ENCODE data around the gene MPDZ.

Gene MPDZ

DNA sequence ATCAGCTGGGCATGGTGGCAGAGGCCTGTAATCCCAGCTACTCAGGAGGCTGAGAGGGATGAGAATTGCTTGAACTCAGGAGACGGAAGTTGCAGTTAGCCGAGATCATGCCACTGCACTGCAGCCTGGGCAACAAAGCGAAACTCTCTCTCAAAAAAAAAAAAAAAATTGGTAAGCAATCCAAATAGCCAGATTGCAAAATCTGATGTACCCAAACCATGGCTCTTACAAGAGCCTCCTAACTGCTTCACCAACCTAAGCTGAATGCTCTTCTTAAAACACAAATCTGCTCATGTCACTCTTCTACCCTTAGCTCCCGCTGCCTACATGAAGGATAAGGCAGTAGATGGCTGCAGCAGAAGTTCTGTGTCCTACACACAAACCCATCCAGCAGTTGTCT, 105.9 kb downstream of the MPDZ start:
- Histone ChIP-seq H3K27me3 (ENCODE audit: insufficient read depth, poor library complexity, severe bottlenecking) (no peaks in the 10 kb centered on the region), H3K4me3 (replicated peaks; ENCODE audit: insufficient read depth, low read length) (no peak overlapping the region), H3K27ac (replicated peaks) (no peak overlapping the region)
- no peak for DNase-seq (ENCODE audit: low read depth in 1 of 2, low spot score in 1 of 2)
- TF ChIP-seq GABPA (IDR thresholded peaks at IDR 0.05; ENCODE audit: low read depth), result no peak
- TF ChIP-seq, protein P1, sequence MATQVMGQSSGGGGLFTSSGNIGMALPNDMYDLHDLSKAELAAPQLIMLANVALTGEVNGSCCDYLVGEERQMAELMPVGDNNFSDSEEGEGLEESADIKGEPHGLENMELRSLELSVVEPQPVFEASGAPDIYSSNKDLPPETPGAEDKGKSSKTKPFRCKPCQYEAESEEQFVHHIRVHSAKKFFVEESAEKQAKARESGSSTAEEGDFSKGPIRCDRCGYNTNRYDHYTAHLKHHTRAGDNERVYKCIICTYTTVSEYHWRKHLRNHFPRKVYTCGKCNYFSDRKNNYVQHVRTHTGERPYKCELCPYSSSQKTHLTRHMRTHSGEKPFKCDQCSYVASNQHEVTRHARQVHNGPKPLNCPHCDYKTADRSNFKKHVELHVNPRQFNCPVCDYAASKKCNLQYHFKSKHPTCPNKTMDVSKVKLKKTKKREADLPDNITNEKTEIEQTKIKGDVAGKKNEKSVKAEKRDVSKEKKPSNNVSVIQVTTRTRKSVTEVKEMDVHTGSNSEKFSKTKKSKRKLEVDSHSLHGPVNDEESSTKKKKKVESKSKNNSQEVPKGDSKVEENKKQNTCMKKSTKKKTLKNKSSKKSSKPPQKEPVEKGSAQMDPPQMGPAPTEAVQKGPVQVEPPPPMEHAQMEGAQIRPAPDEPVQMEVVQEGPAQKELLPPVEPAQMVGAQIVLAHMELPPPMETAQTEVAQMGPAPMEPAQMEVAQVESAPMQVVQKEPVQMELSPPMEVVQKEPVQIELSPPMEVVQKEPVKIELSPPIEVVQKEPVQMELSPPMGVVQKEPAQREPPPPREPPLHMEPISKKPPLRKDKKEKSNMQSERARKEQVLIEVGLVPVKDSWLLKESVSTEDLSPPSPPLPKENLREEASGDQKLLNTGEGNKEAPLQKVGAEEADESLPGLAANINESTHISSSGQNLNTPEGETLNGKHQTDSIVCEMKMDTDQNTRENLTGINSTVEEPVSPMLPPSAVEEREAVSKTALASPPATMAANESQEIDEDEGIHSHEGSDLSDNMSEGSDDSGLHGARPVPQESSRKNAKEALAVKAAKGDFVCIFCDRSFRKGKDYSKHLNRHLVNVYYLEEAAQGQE (IDR thresholded peaks at IDR 0.05; ENCODE audit: insufficient replicate concordance, low read depth), result no peak

DNA sequence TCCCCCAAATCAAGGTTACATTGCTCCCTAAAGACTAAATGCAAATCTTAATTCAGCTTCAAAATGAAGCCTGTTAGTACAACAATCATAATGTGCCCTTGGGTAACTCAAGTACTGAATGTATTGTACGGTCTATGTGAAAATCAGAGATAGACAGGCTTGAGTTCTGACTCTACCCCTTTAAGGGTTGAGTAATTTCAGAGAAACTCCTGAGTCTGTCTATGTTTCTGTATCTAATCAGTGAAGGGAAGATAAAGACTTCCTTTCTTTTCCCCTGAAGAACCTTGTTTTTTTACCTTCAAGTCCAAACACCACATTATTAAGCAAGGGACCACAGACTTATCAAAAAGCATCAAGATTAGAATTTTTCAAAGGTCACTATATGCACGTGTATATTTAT, 108.2 kb downstream of the MPDZ start:
- no peak for DNase-seq (ENCODE audit: low read depth in 1 of 2, low spot score in 1 of 2)
- Histone ChIP-seq H3K27me3 (ENCODE audit: insufficient read depth, poor library complexity, severe bottlenecking) (no peaks in the 10 kb centered on the region), H3K27ac (replicated peaks) (no peak overlapping the region), H3K4me3 (replicated peaks; ENCODE audit: insufficient read depth, low read length) (no peak overlapping the region)
- TF ChIP-seq, protein P1 (IDR thresholded peaks at IDR 0.05; ENCODE audit: insufficient replicate concordance, low read depth), result no peak
- no peak for TF ChIP-seq GABPA (IDR thresholded peaks at IDR 0.05; ENCODE audit: low read depth)
- TF ChIP-seq, protein P2, sequence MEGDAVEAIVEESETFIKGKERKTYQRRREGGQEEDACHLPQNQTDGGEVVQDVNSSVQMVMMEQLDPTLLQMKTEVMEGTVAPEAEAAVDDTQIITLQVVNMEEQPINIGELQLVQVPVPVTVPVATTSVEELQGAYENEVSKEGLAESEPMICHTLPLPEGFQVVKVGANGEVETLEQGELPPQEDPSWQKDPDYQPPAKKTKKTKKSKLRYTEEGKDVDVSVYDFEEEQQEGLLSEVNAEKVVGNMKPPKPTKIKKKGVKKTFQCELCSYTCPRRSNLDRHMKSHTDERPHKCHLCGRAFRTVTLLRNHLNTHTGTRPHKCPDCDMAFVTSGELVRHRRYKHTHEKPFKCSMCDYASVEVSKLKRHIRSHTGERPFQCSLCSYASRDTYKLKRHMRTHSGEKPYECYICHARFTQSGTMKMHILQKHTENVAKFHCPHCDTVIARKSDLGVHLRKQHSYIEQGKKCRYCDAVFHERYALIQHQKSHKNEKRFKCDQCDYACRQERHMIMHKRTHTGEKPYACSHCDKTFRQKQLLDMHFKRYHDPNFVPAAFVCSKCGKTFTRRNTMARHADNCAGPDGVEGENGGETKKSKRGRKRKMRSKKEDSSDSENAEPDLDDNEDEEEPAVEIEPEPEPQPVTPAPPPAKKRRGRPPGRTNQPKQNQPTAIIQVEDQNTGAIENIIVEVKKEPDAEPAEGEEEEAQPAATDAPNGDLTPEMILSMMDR (IDR thresholded peaks at IDR 0.05; ENCODE audit: insufficient read depth, low read length), result no peak
- TF ChIP-seq POLR2AphosphoS5 (IDR thresholded peaks at IDR 0.05; ENCODE audit: low read depth), result no peak
- TF ChIP-seq SPI1 (IDR thresholded peaks at IDR 0.05; ENCODE audit: borderline replicate concordance, low read depth), result no peak

DNA sequence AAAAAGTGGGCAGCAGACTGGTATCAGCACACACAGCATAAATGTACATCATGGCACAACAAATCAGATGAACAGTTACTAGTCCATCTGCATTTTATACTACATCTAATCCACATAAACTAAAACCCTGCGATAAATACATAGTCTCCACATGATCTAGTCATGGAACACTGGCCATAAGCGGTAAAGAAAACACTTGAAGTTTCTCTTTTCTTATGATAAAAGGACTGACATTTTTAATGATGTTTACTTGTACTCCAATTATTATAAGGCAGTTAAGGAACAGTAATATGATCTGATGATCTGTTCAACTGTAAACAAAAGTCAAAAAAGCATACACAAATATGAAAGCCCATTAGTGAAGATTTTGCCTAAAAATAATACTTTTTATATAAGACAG, 112.5 kb downstream of the MPDZ start:
- no peak overlapping the region for H3K4me3 ChIP-seq (replicated peaks; ENCODE audit: insufficient read depth, low read length)
- TF ChIP-seq, protein P2 (IDR thresholded peaks at IDR 0.05; ENCODE audit: insufficient read depth, low read length), result no peak
- TF ChIP-seq GABPA (IDR thresholded peaks at IDR 0.05; ENCODE audit: low read depth), result no peak
- TF ChIP-seq SPI1 (IDR thresholded peaks at IDR 0.05; ENCODE audit: borderline replicate concordance, low read depth), result no peak
- no peak for TF ChIP-seq POLR2AphosphoS5 (IDR thresholded peaks at IDR 0.05; ENCODE audit: low read depth)
- TF ChIP-seq, protein P1 (IDR thresholded peaks at IDR 0.05; ENCODE audit: insufficient replicate concordance, low read depth), result no peak
- H3K27me3 ChIP-seq (ENCODE audit: insufficient read depth, poor library complexity, severe bottlenecking), result no peaks in the 10 kb centered on the region
- no peak for DNase-seq (ENCODE audit: low read depth in 1 of 2, low spot score in 1 of 2)
- no peak overlapping the region for H3K27ac ChIP-seq (replicated peaks)

DNA sequence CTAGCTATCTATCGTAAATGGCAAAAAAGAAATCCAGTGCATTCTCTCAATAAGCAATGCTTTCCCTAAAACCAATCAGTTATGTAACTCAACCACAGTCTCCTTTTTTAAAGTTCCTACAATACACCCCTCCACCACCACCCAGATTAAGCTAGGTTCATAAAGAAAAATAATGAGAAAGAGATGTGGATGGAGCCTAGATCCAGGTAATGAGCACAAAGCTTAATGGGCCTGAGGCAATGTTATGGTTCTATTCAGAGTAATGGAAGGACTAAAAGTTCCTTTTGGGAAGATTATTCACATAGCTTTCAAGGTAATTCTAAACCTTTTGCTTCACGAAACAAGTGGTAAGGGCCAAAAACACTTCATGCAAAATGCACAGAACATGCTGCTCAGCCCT, 113.5 kb downstream of the MPDZ start:
- Histone ChIP-seq H3K27ac (replicated peaks) (no peak overlapping the region), H3K27me3 (ENCODE audit: insufficient read depth, poor library complexity, severe bottlenecking) (no peaks in the 10 kb centered on the region), H3K4me3 (replicated peaks; ENCODE audit: insufficient read depth, low read length) (no peak overlapping the region)
- TF ChIP-seq POLR2AphosphoS5 (IDR thresholded peaks at IDR 0.05; ENCODE audit: low read depth), result no peak
- no peak for TF ChIP-seq GABPA (IDR thresholded peaks at IDR 0.05; ENCODE audit: low read depth)
- TF ChIP-seq, protein P2 (IDR thresholded peaks at IDR 0.05; ENCODE audit: insufficient read depth, low read length), result no peak
- no peak for TF ChIP-seq SPI1 (IDR thresholded peaks at IDR 0.05; ENCODE audit: borderline replicate concordance, low read depth)
- TF ChIP-seq, protein P1 (IDR thresholded peaks at IDR 0.05; ENCODE audit: insufficient replicate concordance, low read depth), result no peak
- DNase-seq (ENCODE audit: low read depth in 1 of 2, low spot score in 1 of 2), result no peak

All from HL-60 (cell line).